ENCODE results near the gene DLG4. TPM values are rescaled to one million over a fixed set of nuclear protein-coding genes. Genes with fewer than 3 reads are reported as not detected.

DLG4 gene
- total RNA-seq, 1 experiment from 2014 or later: 59.7 TPM

GRCh38 chr17:7252176-7253043, 32.8 kb upstream of the DLG4 start, which contains the start of gene ELP5 (continued):
- no peak for TF ChIP-seq CTCF (IDR thresholded peaks at IDR 0.05)
- TF ChIP-seq ZNF671 (CRISPR knock-in tag; IDR thresholded peaks at IDR 0.05): no peak
- no peak for TF ChIP-seq TCF7 (CRISPR knock-in tag; IDR thresholded peaks at IDR 0.05; ENCODE audit: low read depth)
- no peak for TF ChIP-seq ZSCAN18 (CRISPR knock-in tag; IDR thresholded peaks at IDR 0.05)
- peak; percentile 20; the same call in 1 of the 2 replicates for TF ChIP-seq ETV6 (CRISPR knock-in tag; IDR thresholded peaks at IDR 0.05)
- no peak for TF ChIP-seq NFE2L1 (CRISPR knock-in tag; IDR thresholded peaks at IDR 0.05)
- no peak for TF ChIP-seq ATF1 (CRISPR knock-in tag; IDR thresholded peaks at IDR 0.05)
- no peak for TF ChIP-seq NR1H2 (CRISPR knock-in tag; IDR thresholded peaks at IDR 0.05)
- peak; percentile 63; the same call in 1 of the 2 replicates for TF ChIP-seq HMGXB4 (CRISPR knock-in tag; IDR thresholded peaks at IDR 0.05)
- TF ChIP-seq SMAD4 (CRISPR knock-in tag; IDR thresholded peaks at IDR 0.05): no peak
- TF ChIP-seq GTF2I (CRISPR knock-in tag; conservative IDR thresholded peaks at IDR 0.05): no peak
- 0 out of 2 replicates have a peak, but pooled peaks have one; percentile 31 for TF ChIP-seq SMAD3 (CRISPR knock-in tag; IDR thresholded peaks at IDR 0.05; ENCODE audit: borderline replicate concordance)
- no peak for TF ChIP-seq NFYB (CRISPR knock-in tag; conservative IDR thresholded peaks at IDR 0.05; ENCODE audit: low read depth)
- TF ChIP-seq NFATC4 (CRISPR knock-in tag; IDR thresholded peaks at IDR 0.05): no peak
- TF ChIP-seq SP1 (CRISPR knock-in tag; conservative IDR thresholded peaks at IDR 0.05): peak; percentile 56
- TF ChIP-seq, protein P1, sequence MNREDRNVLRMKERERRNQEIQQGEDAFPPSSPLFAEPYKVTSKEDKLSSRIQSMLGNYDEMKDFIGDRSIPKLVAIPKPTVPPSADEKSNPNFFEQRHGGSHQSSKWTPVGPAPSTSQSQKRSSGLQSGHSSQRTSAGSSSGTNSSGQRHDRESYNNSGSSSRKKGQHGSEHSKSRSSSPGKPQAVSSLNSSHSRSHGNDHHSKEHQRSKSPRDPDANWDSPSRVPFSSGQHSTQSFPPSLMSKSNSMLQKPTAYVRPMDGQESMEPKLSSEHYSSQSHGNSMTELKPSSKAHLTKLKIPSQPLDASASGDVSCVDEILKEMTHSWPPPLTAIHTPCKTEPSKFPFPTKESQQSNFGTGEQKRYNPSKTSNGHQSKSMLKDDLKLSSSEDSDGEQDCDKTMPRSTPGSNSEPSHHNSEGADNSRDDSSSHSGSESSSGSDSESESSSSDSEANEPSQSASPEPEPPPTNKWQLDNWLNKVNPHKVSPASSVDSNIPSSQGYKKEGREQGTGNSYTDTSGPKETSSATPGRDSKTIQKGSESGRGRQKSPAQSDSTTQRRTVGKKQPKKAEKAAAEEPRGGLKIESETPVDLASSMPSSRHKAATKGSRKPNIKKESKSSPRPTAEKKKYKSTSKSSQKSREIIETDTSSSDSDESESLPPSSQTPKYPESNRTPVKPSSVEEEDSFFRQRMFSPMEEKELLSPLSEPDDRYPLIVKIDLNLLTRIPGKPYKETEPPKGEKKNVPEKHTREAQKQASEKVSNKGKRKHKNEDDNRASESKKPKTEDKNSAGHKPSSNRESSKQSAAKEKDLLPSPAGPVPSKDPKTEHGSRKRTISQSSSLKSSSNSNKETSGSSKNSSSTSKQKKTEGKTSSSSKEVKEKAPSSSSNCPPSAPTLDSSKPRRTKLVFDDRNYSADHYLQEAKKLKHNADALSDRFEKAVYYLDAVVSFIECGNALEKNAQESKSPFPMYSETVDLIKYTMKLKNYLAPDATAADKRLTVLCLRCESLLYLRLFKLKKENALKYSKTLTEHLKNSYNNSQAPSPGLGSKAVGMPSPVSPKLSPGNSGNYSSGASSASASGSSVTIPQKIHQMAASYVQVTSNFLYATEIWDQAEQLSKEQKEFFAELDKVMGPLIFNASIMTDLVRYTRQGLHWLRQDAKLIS (CRISPR knock-in tag; IDR thresholded peaks at IDR 0.05; ENCODE audit: borderline replicate concordance): no peak; the same call in 1 of the 2 replicates
- no peak for TF ChIP-seq JAZF1 (CRISPR knock-in tag; IDR thresholded peaks at IDR 0.05)
- TF ChIP-seq MYBL2 (CRISPR knock-in tag; IDR thresholded peaks at IDR 0.05): no peak
- TF ChIP-seq ZNF232 (CRISPR knock-in tag; IDR thresholded peaks at IDR 0.05): no peak
- TF ChIP-seq, protein P2, sequence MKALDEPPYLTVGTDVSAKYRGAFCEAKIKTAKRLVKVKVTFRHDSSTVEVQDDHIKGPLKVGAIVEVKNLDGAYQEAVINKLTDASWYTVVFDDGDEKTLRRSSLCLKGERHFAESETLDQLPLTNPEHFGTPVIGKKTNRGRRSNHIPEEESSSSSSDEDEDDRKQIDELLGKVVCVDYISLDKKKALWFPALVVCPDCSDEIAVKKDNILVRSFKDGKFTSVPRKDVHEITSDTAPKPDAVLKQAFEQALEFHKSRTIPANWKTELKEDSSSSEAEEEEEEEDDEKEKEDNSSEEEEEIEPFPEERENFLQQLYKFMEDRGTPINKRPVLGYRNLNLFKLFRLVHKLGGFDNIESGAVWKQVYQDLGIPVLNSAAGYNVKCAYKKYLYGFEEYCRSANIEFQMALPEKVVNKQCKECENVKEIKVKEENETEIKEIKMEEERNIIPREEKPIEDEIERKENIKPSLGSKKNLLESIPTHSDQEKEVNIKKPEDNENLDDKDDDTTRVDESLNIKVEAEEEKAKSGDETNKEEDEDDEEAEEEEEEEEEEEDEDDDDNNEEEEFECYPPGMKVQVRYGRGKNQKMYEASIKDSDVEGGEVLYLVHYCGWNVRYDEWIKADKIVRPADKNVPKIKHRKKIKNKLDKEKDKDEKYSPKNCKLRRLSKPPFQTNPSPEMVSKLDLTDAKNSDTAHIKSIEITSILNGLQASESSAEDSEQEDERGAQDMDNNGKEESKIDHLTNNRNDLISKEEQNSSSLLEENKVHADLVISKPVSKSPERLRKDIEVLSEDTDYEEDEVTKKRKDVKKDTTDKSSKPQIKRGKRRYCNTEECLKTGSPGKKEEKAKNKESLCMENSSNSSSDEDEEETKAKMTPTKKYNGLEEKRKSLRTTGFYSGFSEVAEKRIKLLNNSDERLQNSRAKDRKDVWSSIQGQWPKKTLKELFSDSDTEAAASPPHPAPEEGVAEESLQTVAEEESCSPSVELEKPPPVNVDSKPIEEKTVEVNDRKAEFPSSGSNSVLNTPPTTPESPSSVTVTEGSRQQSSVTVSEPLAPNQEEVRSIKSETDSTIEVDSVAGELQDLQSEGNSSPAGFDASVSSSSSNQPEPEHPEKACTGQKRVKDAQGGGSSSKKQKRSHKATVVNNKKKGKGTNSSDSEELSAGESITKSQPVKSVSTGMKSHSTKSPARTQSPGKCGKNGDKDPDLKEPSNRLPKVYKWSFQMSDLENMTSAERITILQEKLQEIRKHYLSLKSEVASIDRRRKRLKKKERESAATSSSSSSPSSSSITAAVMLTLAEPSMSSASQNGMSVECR (CRISPR knock-in tag; IDR thresholded peaks at IDR 0.05; ENCODE audit: borderline replicate concordance): peak; percentile 78; the same call in 1 of the 2 replicates
- TF ChIP-seq TEAD4 (CRISPR knock-in tag; IDR thresholded peaks at IDR 0.05): no peak
- TF ChIP-seq MXD4 (CRISPR knock-in tag; IDR thresholded peaks at IDR 0.05; ENCODE audit: borderline replicate concordance): no peak
- TF ChIP-seq ESRRA (CRISPR knock-in tag; IDR thresholded peaks at IDR 0.05; ENCODE audit: borderline replicate concordance): 0 out of 2 replicates have a peak, but pooled peaks have one; percentile 66
- TF ChIP-seq RELA (CRISPR knock-in tag; IDR thresholded peaks at IDR 0.05; ENCODE audit: borderline replicate concordance): peak; percentile 39; the same call in 1 of the 2 replicates
- no peak for TF ChIP-seq GRHL2 (CRISPR knock-in tag; IDR thresholded peaks at IDR 0.05; ENCODE audit: insufficient replicate concordance, severe bottlenecking)
